OCI-LY3 (cell line): ENCODE data around the gene FNDC5.

ENCODE experiments used
- CTCF ChIP-seq: fragments of 200-600, 300-600 bp; sonication (generic); IDR thresholded peaks from 2 replicates; pipeline ENCODE4 v1.5.1; 2014; ENCODE audit warnings: antibody characterized with exemption, low read length, low read depth
- EZH2phosphoT487 ChIP-seq: fragments of 200-600 bp; shearing (Covaris generic); IDR thresholded peaks from 2 replicates; pipeline ENCODE4 v1.6.1; 2018; ENCODE audit warnings: antibody characterized with exemption, mixed run types, low read depth

GRCh38 chr1:32872192-32872460 lies 1.4 kb upstream of the FNDC5 start:
- no peak for TF ChIP-seq CTCF
- no peak for TF ChIP-seq EZH2phosphoT487
